Fibroblast of lung (primary cell): Measurements from ENCODE around the gene PCBP3.

ENCODE experiments used
- CTCF ChIP-seq, 2 donors: IDR thresholded peaks in 1 of 2; conservative IDR thresholded peaks in 1 of 2; 1 replicate in 1 of 2; 2 replicates in 1 of 2; pipeline ENCODE4 v1.5.1; 2011 to 2012; ENCODE audit warnings: low read length in 2 of 2, control low read depth in 1 of 2, inconsistent platforms in 1 of 2, low read depth in 1 of 2, mild to moderate bottlenecking in 1 of 2
- EZH2 ChIP-seq: IDR thresholded peaks from 2 replicates; pipeline ENCODE4 v1.5.1; 2012; ENCODE audit warnings: low read length, control low read depth, mild to moderate bottlenecking; ENCODE audit errors: missing control alignments

GRCh38 chr21:45873866-45874265 is 230.3 kb downstream of the PCBP3 start:
- TF ChIP-seq CTCF (conservative IDR thresholded peaks at IDR 0.05 in 1 of 2, IDR thresholded peaks at IDR 0.05 in 1 of 2; ENCODE audit: low read depth in 1 of 2, low read length in 2 of 2) (no peak), EZH2 (no peak)
